Tibial nerve (tissue), 4 donors: ENCODE results near the gene PIGP. TPM values are rescaled to one million over a fixed set of nuclear protein-coding genes. Genes with fewer than 3 reads are reported as not detected.

Experiments used
- DNase-seq, 2 donors: peaks; one replicate each; pipeline ENCODE4 v3.0.0-alpha.2; 2019; ENCODE audit warnings: low spot score in 2 of 2
- H3K27ac ChIP-seq, 4 donors: fragments of 200-600 bp; sonication (generic) in 3 of 4; one replicate each; pipeline ENCODE4 v1.5.1; 2017 to 2019; ENCODE audit warnings: mild to moderate bottlenecking in 1 of 4
- H3K27me3 ChIP-seq, 2 donors: fragments of 200-600 bp; sonication (generic) in 1 of 2; one replicate each; pipeline versions ENCODE4 v1.5.1 to v1.6.0; 2017 to 2019
- H3K36me3 ChIP-seq, 3 donors: fragments of 200-600 bp; sonication (generic); one replicate each; pipeline ENCODE4 v1.5.1; 2018 to 2019
- H3K4me1 ChIP-seq, 4 donors: fragments of 200-600 bp; sonication (generic) in 3 of 4; one replicate each; pipeline ENCODE4 v1.5.1; 2017 to 2019
- H3K4me3 ChIP-seq, 4 donors: fragments of 200-600 bp; sonication (generic) in 3 of 4; one replicate each; pipeline ENCODE4 v1.5.1; 2017 to 2019; ENCODE audit warnings: mild to moderate bottlenecking in 1 of 4, moderate library complexity in 1 of 4
- H3K9me3 ChIP-seq, 4 donors: fragments of 200-600 bp; sonication (generic) in 3 of 4; one replicate each; pipeline ENCODE4 v1.5.1; 2017 to 2019
- CTCF ChIP-seq, 5 experiments: fragments of 200-600 bp in 3 of 5; fragments of 450-650 bp in 2 of 5; sonication (generic) in 3 of 5; IDR thresholded peaks; one replicate each; pipeline ENCODE4 v1.5.1; 2016 to 2019; ENCODE audit warnings: antibody characterized with exemption in 5 of 5, mild to moderate bottlenecking in 3 of 5, moderate library complexity in 2 of 5
- EP300 ChIP-seq, 2 donors: sonication (generic); formaldehyde crosslinking; IDR thresholded peaks; one replicate each; pipeline ENCODE4 v1.6.1; 2017; ENCODE audit warnings: antibody characterized with exemption in 2 of 2, mild to moderate bottlenecking in 1 of 2
- POLR2A ChIP-seq, 2 donors: fragments of 450-650 bp; IDR thresholded peaks; one replicate each; pipeline ENCODE4 v1.6.1; 2017; ENCODE audit warnings: antibody characterized with exemption in 2 of 2, mild to moderate bottlenecking in 2 of 2, moderate library complexity in 2 of 2
- WGBS, 2 donors: methylation state at CpG; one replicate each; pipeline ENCODE4 v1.1.5; 2018; 5-methylcytosine and 5-hydroxymethylcytosine counted together
- total RNA-seq, 4 donors: library from RNA; depleted of rRNA; stranded (reverse); fragments of >200 nt; gene quantifications; one replicate each; pipeline ENCODE4 v1.1.0, GENCODE V29; 2016

Gene PIGP
- total RNA-seq, 4 donors from 2014 or later, result 4.5 to 40.0 (median 26.5) TPM

- TF ChIP-seq CTCF (IDR thresholded peaks at IDR 0.05) (no peak), EP300 (IDR thresholded peaks at IDR 0.05) (peak in 1 of 2 donors; percentile 82), POLR2A (IDR thresholded peaks at IDR 0.05) (peak; percentile 33 to 62)
- WGBS, 2 donors, result 13 to 21% methylated on average over 12 of the region's 12 CpGs
- H3K4me1 ChIP-seq, result peaks cover 0 to 40% (median 12%) of the 10 kb centered on the region in 4 donors
Measured at GRCh38 chr21:37071561-37072273, 1.2 kb downstream of the PIGP start.

GRCh38 chr21:37065561-37066177 lies 7.2 kb downstream of the PIGP start:
- Histone ChIP-seq H3K27ac (no peak overlapping the region), H3K4me3 (no peak overlapping the region), H3K4me1 (peaks cover 0 to 11% (median 4%) of the 10 kb centered on the region in 4 donors), H3K9me3 (no peaks in the 10 kb centered on the region), H3K36me3 (peaks cover 0 to 51% (median 0%) of the 10 kb centered on the region in 3 donors), H3K27me3 (no peaks in the 10 kb centered on the region)
- DNase-seq, result no peak
- TF ChIP-seq POLR2A (IDR thresholded peaks at IDR 0.05) (no peak), EP300 (IDR thresholded peaks at IDR 0.05) (no peak), CTCF (IDR thresholded peaks at IDR 0.05) (no peak)
- 91 to 92% methylated on average over 9 of the region's 9 CpGs for WGBS, 2 donors

More at GRCh38 chr21:37071561-37072273, 1.2 kb downstream of the PIGP start:
- H3K4me3 ChIP-seq, result peak overlapping the region; percentile 81 to 93 (median 90)
- no peaks in the 10 kb centered on the region for H3K27me3 ChIP-seq
- peak overlapping the region; percentile 98 to 99 (median 98) for H3K27ac ChIP-seq
- DNase-seq, result peak; percentile 58 to 72
- H3K36me3 ChIP-seq, result peaks cover 0 to 29% (median 0%) of the 10 kb centered on the region in 3 donors
- H3K9me3 ChIP-seq, result no peaks in the 10 kb centered on the region

GRCh38 chr21:37064841-37065240 lies 8.0 kb downstream of the PIGP start:
- Histone ChIP-seq H3K9me3 (no peaks in the 10 kb centered on the region), H3K27me3 (no peaks in the 10 kb centered on the region), H3K4me1 (peaks cover 0 to 12% (median 7%) of the 10 kb centered on the region in 4 donors), H3K36me3 (peaks cover 0 to 51% (median 0%) of the 10 kb centered on the region in 3 donors), H3K4me3 (no peak overlapping the region), H3K27ac (no peak overlapping the region)
- DNase-seq, result no peak
- no peak for TF ChIP-seq CTCF (IDR thresholded peaks at IDR 0.05)
- no peak for TF ChIP-seq EP300 (IDR thresholded peaks at IDR 0.05)

- no peaks in the 10 kb centered on the region for H3K9me3 ChIP-seq
- no peak overlapping the region for H3K27ac ChIP-seq
- TF ChIP-seq POLR2A (IDR thresholded peaks at IDR 0.05) (no peak), CTCF (IDR thresholded peaks at IDR 0.05) (no peak), EP300 (IDR thresholded peaks at IDR 0.05) (no peak)
- H3K36me3 ChIP-seq, result peaks cover 0 to 39% (median 0%) of the 10 kb centered on the region in 3 donors
- peaks cover 0 to 10% (median 7%) of the 10 kb centered on the region in 4 donors for H3K4me1 ChIP-seq
- H3K27me3 ChIP-seq, result no peaks in the 10 kb centered on the region
- DNase-seq, result no peak
- no peak overlapping the region for H3K4me3 ChIP-seq
- 59 to 71% methylated on average over 1 of the region's 1 CpG for WGBS, 2 donors
Measured at GRCh38 chr21:37063433-37063832, 9.4 kb downstream of the PIGP start.

- H3K4me3 ChIP-seq, result no peak overlapping the region
- no peak for TF ChIP-seq CTCF (IDR thresholded peaks at IDR 0.05)
- TF ChIP-seq EP300 (IDR thresholded peaks at IDR 0.05), result no peak
- no peak for TF ChIP-seq POLR2A (IDR thresholded peaks at IDR 0.05)
- H3K27me3 ChIP-seq, result no peaks in the 10 kb centered on the region
- H3K9me3 ChIP-seq, result no peaks in the 10 kb centered on the region
- peaks cover 0 to 10% (median 7%) of the 10 kb centered on the region in 4 donors for H3K4me1 ChIP-seq
- H3K27ac ChIP-seq, result no peak overlapping the region
- 74 to 77% methylated on average over 6 of the region's 6 CpGs for WGBS, 2 donors
- DNase-seq, result no peak
- H3K36me3 ChIP-seq, result peaks cover 0 to 30% (median 0%) of the 10 kb centered on the region in 3 donors
Measured at GRCh38 chr21:37062593-37062935, 10.3 kb downstream of the PIGP start.
